H9 (cell line): Measurements from ENCODE around the gene MUC4. TPM values are rescaled to one million over a fixed set of nuclear protein-coding genes. Genes with fewer than 3 reads are reported as not detected.

Experiments used
- DNase-seq: peaks from one replicate; pipeline ENCODE4 v3.0.0-alpha.2; 2017
- H2AFZ ChIP-seq: one replicate; pipeline ENCODE4 v1.6.1; 2013; ENCODE audit warnings: mild to moderate bottlenecking, low read length, control low read depth, moderate library complexity
- H2AK5ac ChIP-seq: 2 replicates; pipeline ENCODE4 v1.6.1; 2013; ENCODE audit warnings: low read length, control low read depth, mixed read lengths; ENCODE audit not compliant: insufficient read length
- H2BK120ac ChIP-seq: one replicate; pipeline ENCODE4 v1.6.1; 2013; ENCODE audit warnings: low read depth, mild to moderate bottlenecking, low read length, control low read depth, inconsistent platforms; ENCODE audit not compliant: poor library complexity, severe bottlenecking
- H2BK12ac ChIP-seq: 2 replicates; pipeline ENCODE4 v1.6.1; 2013; ENCODE audit warnings: low read length, control low read depth, mixed read lengths, low read depth; ENCODE audit not compliant: insufficient read length
- H2BK15ac ChIP-seq: 2 replicates; pipeline ENCODE4 v1.6.1; 2013; ENCODE audit warnings: low read depth, low read length, control low read depth
- H2BK20ac ChIP-seq: one replicate; pipeline ENCODE4 v1.6.1; 2013; ENCODE audit warnings: low read depth, mild to moderate bottlenecking, low read length, control low read depth, inconsistent platforms; ENCODE audit not compliant: poor library complexity, severe bottlenecking
- H2BK5ac ChIP-seq: 2 replicates; pipeline ENCODE4 v1.6.1; 2013; ENCODE audit warnings: low read length, control low read depth, mixed read lengths; ENCODE audit not compliant: insufficient read length
- H3K14ac ChIP-seq: 2 replicates; pipeline ENCODE4 v1.6.1; 2013; ENCODE audit warnings: low read length, control low read depth; ENCODE audit not compliant: insufficient read depth
- H3K18ac ChIP-seq: 2 replicates; pipeline ENCODE4 v1.6.1; 2013; ENCODE audit warnings: low read depth, mild to moderate bottlenecking, mixed read lengths, low read length, control low read depth; ENCODE audit not compliant: insufficient read length
- H3K23ac ChIP-seq: 2 replicates; pipeline ENCODE4 v1.6.1; 2013; ENCODE audit warnings: low read length, control low read depth, mixed read lengths, low read depth; ENCODE audit not compliant: insufficient read length
- H3K23me2 ChIP-seq: 2 replicates; pipeline ENCODE4 v1.6.1; 2013; ENCODE audit warnings: low read depth, mild to moderate bottlenecking, mixed read lengths, low read length, control low read depth; ENCODE audit not compliant: insufficient read length, poor library complexity, severe bottlenecking
- H3K27ac ChIP-seq: 2 replicates; pipeline ENCODE4 v1.5.1; 2013; ENCODE audit warnings: low read length, control low read depth, mixed read lengths, low read depth; ENCODE audit not compliant: insufficient read length
- H3K27me3 ChIP-seq: 2 replicates; pipeline ENCODE4 v1.6.1; 2013; ENCODE audit warnings: low read length, control low read depth, inconsistent platforms; ENCODE audit not compliant: insufficient read depth
- H3K4ac ChIP-seq: 2 replicates; pipeline ENCODE4 v1.6.1; 2013; ENCODE audit warnings: low read depth, mild to moderate bottlenecking, control low read depth, inconsistent platforms, low read length, moderate library complexity
- H3K4me1 ChIP-seq: 2 replicates; pipeline ENCODE4 v1.6.1; 2013; ENCODE audit warnings: low read length, control low read depth, inconsistent platforms; ENCODE audit not compliant: insufficient read depth
- H3K4me2 ChIP-seq: 2 replicates; pipeline ENCODE4 v1.6.1; 2013; ENCODE audit warnings: low read length, control low read depth, mixed read lengths; ENCODE audit not compliant: insufficient read length, insufficient read depth
- H3K56ac ChIP-seq: 2 replicates; pipeline ENCODE4 v1.6.1; 2013; ENCODE audit warnings: low read depth, mild to moderate bottlenecking, mixed read lengths, low read length, control low read depth; ENCODE audit not compliant: insufficient read length
- H3K79me1 ChIP-seq: 2 replicates; pipeline ENCODE4 v1.6.1; 2013; ENCODE audit warnings: low read depth, mild to moderate bottlenecking, moderate library complexity, low read length, control low read depth, inconsistent platforms; ENCODE audit not compliant: insufficient read depth, poor library complexity, severe bottlenecking
- H3K79me2 ChIP-seq: 2 replicates; pipeline ENCODE4 v1.6.1; 2013; ENCODE audit warnings: low read length, control low read depth, inconsistent platforms; ENCODE audit not compliant: insufficient read depth
- H3K9ac ChIP-seq: 2 replicates; pipeline ENCODE4 v1.6.1; 2013; ENCODE audit warnings: low read length, control low read depth, mixed read lengths; ENCODE audit not compliant: insufficient read length; ENCODE audit errors: extremely low read depth
- H3K9me3 ChIP-seq: one replicate; pipeline ENCODE4 v1.6.1; 2013; ENCODE audit warnings: low read depth, low read length, inconsistent platforms; ENCODE audit not compliant: control insufficient read depth
- H3T11ph ChIP-seq: one replicate; pipeline ENCODE4 v1.6.1; 2013; ENCODE audit warnings: mild to moderate bottlenecking, low read length, control low read depth, inconsistent platforms
- H4K20me1 ChIP-seq: one replicate; pipeline ENCODE4 v1.6.1; 2013; ENCODE audit not compliant: control insufficient read depth, insufficient read length, insufficient read depth
- H4K5ac ChIP-seq: 2 replicates; pipeline ENCODE4 v1.6.1; 2013; ENCODE audit warnings: low read depth, mild to moderate bottlenecking, mixed read lengths, low read length, control low read depth; ENCODE audit not compliant: insufficient read length
- H4K8ac ChIP-seq: replicated peaks from 2 replicates; pipeline ENCODE4 v1.6.1; 2013; ENCODE audit warnings: low read length, control low read depth, mixed read lengths, low read depth; ENCODE audit not compliant: insufficient read length
- H4K91ac ChIP-seq: 2 replicates; pipeline ENCODE4 v1.6.1; 2013; ENCODE audit warnings: low read depth, mild to moderate bottlenecking, moderate library complexity, mixed read lengths, low read length, control low read depth; ENCODE audit not compliant: insufficient read length
- H3K27ac Mint-ChIP-seq, 3 experiments: 2 replicates in 2 of 3; 3 replicates in 1 of 3; pipeline ENCODE4 v1.8.0; 2020 to 2021; ENCODE audit warnings: mixed read lengths in 3 of 3, mild to moderate bottlenecking in 1 of 3, moderate library complexity in 1 of 3
- H3K27me3 Mint-ChIP-seq: 2 replicates; pipeline ENCODE4 v1.8.0; 2021; ENCODE audit warnings: low read depth, mild to moderate bottlenecking, moderate library complexity, mixed read lengths
- H3K36me3 Mint-ChIP-seq, 3 experiments: 2 replicates in 2 of 3; 3 replicates in 1 of 3; pipeline ENCODE4 v1.8.0; 2020 to 2021; ENCODE audit warnings: low read depth in 3 of 3, mixed read lengths in 3 of 3; ENCODE audit not compliant: insufficient read depth in 1 of 3
- H3K4me1 Mint-ChIP-seq, 2 experiments: 2 replicates each; pipeline ENCODE4 v1.8.0; 2020; ENCODE audit warnings: mixed read lengths in 2 of 2
- H3K4me3 Mint-ChIP-seq, 2 experiments: 2 replicates in 1 of 2; 3 replicates in 1 of 2; pipeline ENCODE4 v1.8.0; 2020 to 2021; ENCODE audit warnings: mild to moderate bottlenecking in 2 of 2, mixed read lengths in 2 of 2, moderate library complexity in 1 of 2
- H3K9me3 Mint-ChIP-seq, 2 experiments: 2 replicates in 1 of 2; 3 replicates in 1 of 2; pipeline ENCODE4 v1.8.0; 2020; ENCODE audit warnings: mild to moderate bottlenecking in 2 of 2, mixed read lengths in 2 of 2, moderate library complexity in 1 of 2
- WGBS: extraction: QIAGEN DNeasy Blood & Tissue Kit; methylation state at CpG from one replicate; pipeline ENCODE4 v1.1.7; 2013; ENCODE audit warnings: missing lambda C conversion rate, low lambda C conversion rate, mixed read lengths; ENCODE audit not compliant: insufficient read length; ENCODE audit errors: extremely low coverage; 5-methylcytosine and 5-hydroxymethylcytosine counted together
- total RNA-seq: library from RNA; stranded (reverse); gene quantifications from 2 replicates; pipeline ENCODE4 v1.2.1, GENCODE V29; 2021
- TF ChIP-seq, protein P1 (sequence below): fragments of 200-600 bp; sonication (generic); conservative IDR thresholded peaks from 3 replicates; pipeline ENCODE4 v1.8.0; 2021; ENCODE audit warnings: antibody characterized with exemption, mild to moderate bottlenecking

The MUC4 gene
- total RNA-seq, 1 experiment from 2014 or later, result 1.2 TPM

DNA sequence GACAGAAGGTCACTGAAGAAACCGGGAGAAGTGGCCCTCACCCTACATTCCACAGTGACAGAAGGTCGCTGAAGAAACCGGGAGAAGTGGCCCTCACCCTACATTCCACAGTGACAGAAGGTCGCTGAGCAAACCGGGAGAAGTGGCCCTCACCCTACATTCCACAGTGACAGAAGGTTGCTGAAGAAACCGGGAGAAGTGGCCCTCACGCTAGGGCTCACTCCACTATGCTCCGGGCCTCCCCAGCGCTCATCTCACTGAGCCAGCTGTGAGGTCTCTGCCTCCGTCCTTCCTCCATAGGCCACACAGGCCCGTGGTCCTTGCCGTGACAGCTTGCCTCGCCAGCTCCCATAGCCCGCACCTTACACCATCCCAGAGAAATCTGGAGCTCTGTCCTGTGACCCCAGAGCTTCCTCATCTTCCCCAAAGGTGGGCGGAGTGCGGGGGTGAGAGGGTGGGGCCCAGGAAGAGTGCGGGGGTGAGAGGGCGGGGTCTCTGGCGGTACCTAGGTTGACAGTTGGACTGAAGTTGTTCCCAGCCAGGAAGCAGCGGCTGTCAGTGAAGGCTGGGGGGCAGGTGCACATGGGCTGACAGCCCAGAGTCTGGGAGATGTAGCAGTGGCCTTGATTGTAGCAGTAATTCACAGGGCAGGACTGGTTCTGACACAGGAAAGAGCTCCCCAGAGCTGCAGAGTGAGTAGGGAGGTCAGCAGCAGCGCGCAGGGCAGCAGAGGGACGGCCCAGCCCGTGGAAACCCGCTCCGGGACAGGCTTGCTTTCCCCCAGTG, 59.0 kb downstream of the MUC4 start:
- DNase-seq, result no peak
- Histone ChIP-seq H2BK15ac (no peak overlapping the region), H4K91ac (no peak overlapping the region), H3K79me2 (no peaks in the 10 kb centered on the region), H2BK5ac (no peak overlapping the region), H3K4me2 (no peak overlapping the region), H4K5ac (no peak overlapping the region), H3K9me3 (no peaks in the 10 kb centered on the region), H2AK5ac (no peak overlapping the region), H2BK12ac (no peak overlapping the region), H2AFZ (no peak overlapping the region), H3K23ac (no peak overlapping the region), H2BK20ac (no peak overlapping the region), H3K4ac (no peak overlapping the region), H3K56ac (no peak overlapping the region), H3K79me1 (no peaks in the 10 kb centered on the region), H3K14ac (no peak overlapping the region), H3K23me2 (no peaks in the 10 kb centered on the region), H3K4me1 (peaks cover 3% of the 10 kb centered on the region; the same call in 1 of the 2 replicates), H3K18ac (no peak overlapping the region), H4K20me1 (no peaks in the 10 kb centered on the region), H2BK120ac (no peak overlapping the region), H3K27ac (no peak overlapping the region), H3K27me3 (0 out of 2 replicates have a peak, but pooled peaks cover 2% of the 10 kb centered on the region), H3T11ph (no peak overlapping the region), H3K9ac (no peak overlapping the region), H4K8ac (no peak overlapping the region)
- TF ChIP-seq, protein P1, sequence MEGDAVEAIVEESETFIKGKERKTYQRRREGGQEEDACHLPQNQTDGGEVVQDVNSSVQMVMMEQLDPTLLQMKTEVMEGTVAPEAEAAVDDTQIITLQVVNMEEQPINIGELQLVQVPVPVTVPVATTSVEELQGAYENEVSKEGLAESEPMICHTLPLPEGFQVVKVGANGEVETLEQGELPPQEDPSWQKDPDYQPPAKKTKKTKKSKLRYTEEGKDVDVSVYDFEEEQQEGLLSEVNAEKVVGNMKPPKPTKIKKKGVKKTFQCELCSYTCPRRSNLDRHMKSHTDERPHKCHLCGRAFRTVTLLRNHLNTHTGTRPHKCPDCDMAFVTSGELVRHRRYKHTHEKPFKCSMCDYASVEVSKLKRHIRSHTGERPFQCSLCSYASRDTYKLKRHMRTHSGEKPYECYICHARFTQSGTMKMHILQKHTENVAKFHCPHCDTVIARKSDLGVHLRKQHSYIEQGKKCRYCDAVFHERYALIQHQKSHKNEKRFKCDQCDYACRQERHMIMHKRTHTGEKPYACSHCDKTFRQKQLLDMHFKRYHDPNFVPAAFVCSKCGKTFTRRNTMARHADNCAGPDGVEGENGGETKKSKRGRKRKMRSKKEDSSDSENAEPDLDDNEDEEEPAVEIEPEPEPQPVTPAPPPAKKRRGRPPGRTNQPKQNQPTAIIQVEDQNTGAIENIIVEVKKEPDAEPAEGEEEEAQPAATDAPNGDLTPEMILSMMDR, result no peak
- no CpG with 5 or more reads among the region's 26 CpGs for WGBS
- H3K9me3 Mint-ChIP-seq, result no peaks in the 10 kb centered on the region; a peak in 2 of 5 replicates
- H3K36me3 Mint-ChIP-seq, result no peaks in the 10 kb centered on the region; a peak in 1 of 7 replicates
- no peak overlapping the region for H3K4me3 Mint-ChIP-seq
- H3K4me1 Mint-ChIP-seq, result peaks cover 10 to 27% of the 10 kb centered on the region in 2 experiments
- H3K27ac Mint-ChIP-seq, result no peak overlapping the region; a peak in 1 of 7 replicates
- H3K27me3 Mint-ChIP-seq, result peaks cover 16% of the 10 kb centered on the region
